ENCODE results near the gene GLRA2. TPM values are rescaled to one million over a fixed set of nuclear protein-coding genes. Genes with fewer than 3 reads are reported as not detected.
A peak's percentile ranks its signal among the peaks of the same experiment; 100 is the strongest.

The GLRA2 gene
- polyA plus RNA-seq, 1 of the 3 experiments (the other 2 are of a cell fraction), result not detected

DNA sequence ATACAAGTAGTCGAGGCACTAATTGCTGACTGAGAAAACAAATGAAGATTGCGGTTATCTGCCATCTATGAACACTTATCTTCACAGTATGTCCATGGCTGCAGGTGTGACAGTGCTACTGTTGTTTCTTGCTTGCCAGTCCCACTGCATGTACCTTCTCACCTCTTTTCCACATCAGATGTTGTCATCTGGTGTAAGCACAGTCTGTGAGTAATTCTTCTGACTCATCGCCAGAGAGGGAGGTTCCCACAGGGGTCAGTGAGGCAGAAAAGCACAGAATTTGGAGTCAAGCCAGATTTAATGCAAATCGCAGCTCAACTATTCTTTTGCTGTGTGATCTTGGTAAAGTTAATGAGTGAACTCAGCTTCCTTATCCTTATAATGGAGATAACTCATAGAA, 144.4 kb downstream of the GLRA2 start:
- WGBS (ENCODE audit: low lambda C conversion rate), result 8% methylated on average over 4 of the region's 4 CpGs

More for the DNA sequence above, 144.4 kb downstream of the GLRA2 start:
- H3K79me2 ChIP-seq (ENCODE audit: insufficient read depth), result no peaks in the 10 kb centered on the region
- H3K9me2 ChIP-seq, result no peaks in the 10 kb centered on the region
- no peak overlapping the region; a peak in 1 of 4 replicates for H3K27ac ChIP-seq (ENCODE audit: low read depth in 2 of 2, low read length in 1 of 2)
- DNase-seq, result no peak
- no peaks in the 10 kb centered on the region for H3K36me3 ChIP-seq (replicated peaks in 1 of 2; ENCODE audit: control insufficient read depth in 1 of 2, insufficient read depth in 2 of 2, low read length in 1 of 2)
- no peak overlapping the region; the same call in 1 of the 2 replicates for H3K4me2 ChIP-seq
- H3F3A ChIP-seq (replicated peaks; ENCODE audit: insufficient read depth), result no peaks in the 10 kb centered on the region
- no peaks in the 10 kb centered on the region for H3K4me1 ChIP-seq (ENCODE audit: control insufficient read depth in 1 of 2, insufficient read depth in 2 of 2, low read depth in 1 of 2, low read length in 1 of 2)
- no peak overlapping the region for H3K9ac ChIP-seq
- H3K27me3 ChIP-seq (ENCODE audit: insufficient read depth), result no peaks in the 10 kb centered on the region
- H3K9me3 ChIP-seq, result no peaks in the 10 kb centered on the region
- POLR2A ChIA-PET, result no interaction called here
- no peak overlapping the region for H2AFZ ChIP-seq (ENCODE audit: low read depth)
- H3K4me3 ChIP-seq (ENCODE audit: low read depth in 2 of 2, low read length in 1 of 2), result no peak overlapping the region
- H4K20me1 ChIP-seq (ENCODE audit: insufficient read depth), result no peaks in the 10 kb centered on the region
- CTCF ChIA-PET, result no interaction called here
- TF ChIP-seq ELF1 (IDR thresholded peaks at IDR 0.05) (no peak), POLR2AphosphoS5 (IDR thresholded peaks at IDR 0.05; ENCODE audit: low read depth, low read length) (no peak; the same call in 1 of the 2 replicates), FOSL2 (IDR thresholded peaks at IDR 0.05; ENCODE audit: borderline replicate concordance, low read depth) (peak; percentile 85), GATA2 (CRISPR knock-in tag; IDR thresholded peaks at IDR 0.05) (no peak), FOXJ3 (CRISPR knock-in tag; IDR thresholded peaks at IDR 0.05) (no peak), MXI1 (IDR thresholded peaks at IDR 0.05; ENCODE audit: low read depth, low read length) (no peak), NFIC (IDR thresholded peaks at IDR 0.05; ENCODE audit: borderline replicate concordance) (peak; percentile 86), TCF12 (IDR thresholded peaks at IDR 0.05) (peak; percentile 63; the same call in 1 of the 2 replicates), RXRA (IDR thresholded peaks at IDR 0.05; ENCODE audit: borderline replicate concordance, low read depth) (peak; percentile 79), JUND (IDR thresholded peaks at IDR 0.05) (peak; percentile 65), EP300 (IDR thresholded peaks at IDR 0.05; ENCODE audit: borderline replicate concordance in 1 of 2, low read depth in 1 of 2, low read length in 1 of 2) (0 out of 4 replicates have a peak, but pooled peaks of 1 of the 2 experiments have one; percentile 12), TAF1 (IDR thresholded peaks at IDR 0.05; ENCODE audit: borderline replicate concordance, low read depth, low read length) (no peak), MEF2A (IDR thresholded peaks at IDR 0.05; ENCODE audit: borderline replicate concordance, low read depth) (no peak), SMC3 (IDR thresholded peaks at IDR 0.05; ENCODE audit: low read depth, low read length) (no peak), RFX5 (IDR thresholded peaks at IDR 0.05; ENCODE audit: low read length) (no peak)
- TF ChIP-seq, protein P1, sequence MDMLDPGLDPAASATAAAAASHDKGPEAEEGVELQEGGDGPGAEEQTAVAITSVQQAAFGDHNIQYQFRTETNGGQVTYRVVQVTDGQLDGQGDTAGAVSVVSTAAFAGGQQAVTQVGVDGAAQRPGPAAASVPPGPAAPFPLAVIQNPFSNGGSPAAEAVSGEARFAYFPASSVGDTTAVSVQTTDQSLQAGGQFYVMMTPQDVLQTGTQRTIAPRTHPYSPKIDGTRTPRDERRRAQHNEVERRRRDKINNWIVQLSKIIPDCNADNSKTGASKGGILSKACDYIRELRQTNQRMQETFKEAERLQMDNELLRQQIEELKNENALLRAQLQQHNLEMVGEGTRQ (IDR thresholded peaks at IDR 0.05; ENCODE audit: borderline replicate concordance, low read depth, low read length), result no peak
- TF ChIP-seq, protein P2, sequence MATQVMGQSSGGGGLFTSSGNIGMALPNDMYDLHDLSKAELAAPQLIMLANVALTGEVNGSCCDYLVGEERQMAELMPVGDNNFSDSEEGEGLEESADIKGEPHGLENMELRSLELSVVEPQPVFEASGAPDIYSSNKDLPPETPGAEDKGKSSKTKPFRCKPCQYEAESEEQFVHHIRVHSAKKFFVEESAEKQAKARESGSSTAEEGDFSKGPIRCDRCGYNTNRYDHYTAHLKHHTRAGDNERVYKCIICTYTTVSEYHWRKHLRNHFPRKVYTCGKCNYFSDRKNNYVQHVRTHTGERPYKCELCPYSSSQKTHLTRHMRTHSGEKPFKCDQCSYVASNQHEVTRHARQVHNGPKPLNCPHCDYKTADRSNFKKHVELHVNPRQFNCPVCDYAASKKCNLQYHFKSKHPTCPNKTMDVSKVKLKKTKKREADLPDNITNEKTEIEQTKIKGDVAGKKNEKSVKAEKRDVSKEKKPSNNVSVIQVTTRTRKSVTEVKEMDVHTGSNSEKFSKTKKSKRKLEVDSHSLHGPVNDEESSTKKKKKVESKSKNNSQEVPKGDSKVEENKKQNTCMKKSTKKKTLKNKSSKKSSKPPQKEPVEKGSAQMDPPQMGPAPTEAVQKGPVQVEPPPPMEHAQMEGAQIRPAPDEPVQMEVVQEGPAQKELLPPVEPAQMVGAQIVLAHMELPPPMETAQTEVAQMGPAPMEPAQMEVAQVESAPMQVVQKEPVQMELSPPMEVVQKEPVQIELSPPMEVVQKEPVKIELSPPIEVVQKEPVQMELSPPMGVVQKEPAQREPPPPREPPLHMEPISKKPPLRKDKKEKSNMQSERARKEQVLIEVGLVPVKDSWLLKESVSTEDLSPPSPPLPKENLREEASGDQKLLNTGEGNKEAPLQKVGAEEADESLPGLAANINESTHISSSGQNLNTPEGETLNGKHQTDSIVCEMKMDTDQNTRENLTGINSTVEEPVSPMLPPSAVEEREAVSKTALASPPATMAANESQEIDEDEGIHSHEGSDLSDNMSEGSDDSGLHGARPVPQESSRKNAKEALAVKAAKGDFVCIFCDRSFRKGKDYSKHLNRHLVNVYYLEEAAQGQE (IDR thresholded peaks at IDR 0.05; ENCODE audit: low read depth, low read length), result no peak
- TF ChIP-seq, protein P3, sequence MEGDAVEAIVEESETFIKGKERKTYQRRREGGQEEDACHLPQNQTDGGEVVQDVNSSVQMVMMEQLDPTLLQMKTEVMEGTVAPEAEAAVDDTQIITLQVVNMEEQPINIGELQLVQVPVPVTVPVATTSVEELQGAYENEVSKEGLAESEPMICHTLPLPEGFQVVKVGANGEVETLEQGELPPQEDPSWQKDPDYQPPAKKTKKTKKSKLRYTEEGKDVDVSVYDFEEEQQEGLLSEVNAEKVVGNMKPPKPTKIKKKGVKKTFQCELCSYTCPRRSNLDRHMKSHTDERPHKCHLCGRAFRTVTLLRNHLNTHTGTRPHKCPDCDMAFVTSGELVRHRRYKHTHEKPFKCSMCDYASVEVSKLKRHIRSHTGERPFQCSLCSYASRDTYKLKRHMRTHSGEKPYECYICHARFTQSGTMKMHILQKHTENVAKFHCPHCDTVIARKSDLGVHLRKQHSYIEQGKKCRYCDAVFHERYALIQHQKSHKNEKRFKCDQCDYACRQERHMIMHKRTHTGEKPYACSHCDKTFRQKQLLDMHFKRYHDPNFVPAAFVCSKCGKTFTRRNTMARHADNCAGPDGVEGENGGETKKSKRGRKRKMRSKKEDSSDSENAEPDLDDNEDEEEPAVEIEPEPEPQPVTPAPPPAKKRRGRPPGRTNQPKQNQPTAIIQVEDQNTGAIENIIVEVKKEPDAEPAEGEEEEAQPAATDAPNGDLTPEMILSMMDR (IDR thresholded peaks at IDR 0.05), result no peak
- TF ChIP-seq, protein P4, sequence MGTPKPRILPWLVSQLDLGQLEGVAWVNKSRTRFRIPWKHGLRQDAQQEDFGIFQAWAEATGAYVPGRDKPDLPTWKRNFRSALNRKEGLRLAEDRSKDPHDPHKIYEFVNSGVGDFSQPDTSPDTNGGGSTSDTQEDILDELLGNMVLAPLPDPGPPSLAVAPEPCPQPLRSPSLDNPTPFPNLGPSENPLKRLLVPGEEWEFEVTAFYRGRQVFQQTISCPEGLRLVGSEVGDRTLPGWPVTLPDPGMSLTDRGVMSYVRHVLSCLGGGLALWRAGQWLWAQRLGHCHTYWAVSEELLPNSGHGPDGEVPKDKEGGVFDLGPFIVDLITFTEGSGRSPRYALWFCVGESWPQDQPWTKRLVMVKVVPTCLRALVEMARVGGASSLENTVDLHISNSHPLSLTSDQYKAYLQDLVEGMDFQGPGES (IDR thresholded peaks at IDR 0.05; ENCODE audit: low read depth, low read length), result no peak
- TF ChIP-seq, protein P5, sequence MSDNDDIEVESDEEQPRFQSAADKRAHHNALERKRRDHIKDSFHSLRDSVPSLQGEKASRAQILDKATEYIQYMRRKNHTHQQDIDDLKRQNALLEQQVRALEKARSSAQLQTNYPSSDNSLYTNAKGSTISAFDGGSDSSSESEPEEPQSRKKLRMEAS (IDR thresholded peaks at IDR 0.05; ENCODE audit: low read depth), result no peak
